ENCODE measurements around the gene RSPH4A. TPM values are rescaled to one million over a fixed set of nuclear protein-coding genes. Genes with fewer than 3 reads are reported as not detected.

RSPH4A gene
- total and polyA plus RNA-seq, 2 of the 4 experiments (the other 2 are of a cell fraction), result under 0.01 to 0.19 TPM

DNA sequence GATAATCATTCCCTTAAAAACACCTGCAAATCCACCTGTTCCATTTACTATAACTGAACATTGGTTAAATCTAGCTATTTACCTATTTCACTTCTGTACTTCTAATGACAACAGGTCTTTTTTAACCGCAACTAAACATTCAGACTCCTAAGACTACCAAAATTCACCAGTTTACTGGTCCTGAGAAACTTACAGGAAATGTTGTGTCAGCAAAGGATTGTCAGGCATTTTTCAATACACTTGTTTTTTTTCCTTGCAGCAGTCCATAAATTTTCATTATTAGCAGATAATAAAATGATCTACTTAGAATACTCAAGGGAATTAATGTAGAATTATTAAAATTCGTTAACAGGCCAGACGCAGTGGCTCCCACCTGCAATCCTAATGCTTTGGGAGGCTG lies 47.0 kb downstream of the RSPH4A start:
- Histone ChIP-seq H3K14ac (replicated peaks; ENCODE audit: low read depth, low read length) (no peak overlapping the region), H3K4me1 (ENCODE audit: control insufficient read depth, insufficient read depth, low read length) (no peaks in the 10 kb centered on the region; the same call in 1 of the 2 replicates), H3K23ac (ENCODE audit: low read depth, low read length) (no peak overlapping the region), H4K8ac (ENCODE audit: low read depth in 2 of 2, low read length in 2 of 2) (no peak overlapping the region), H3K9me3 (ENCODE audit: control insufficient read depth, insufficient read depth, low read length) (no peaks in the 10 kb centered on the region), H3K27ac (ENCODE audit: insufficient read depth, low read length) (no peak overlapping the region), H2BK5ac (ENCODE audit: low read depth, low read length, poor library complexity, severe bottlenecking) (no peak overlapping the region), H3K4me2 (ENCODE audit: low read depth, low read length) (no peak overlapping the region), H2AK5ac (ENCODE audit: low read depth, low read length) (no peak overlapping the region), H2BK120ac (ENCODE audit: low read depth, low read length) (no peak overlapping the region), H3K4me3 (ENCODE audit: insufficient read depth, low read depth, low read length) (no peak overlapping the region), H3K9ac (ENCODE audit: low read depth, low read length) (no peak overlapping the region), H3K27me3 (ENCODE audit: control insufficient read depth, insufficient read depth, low read length) (no peaks in the 10 kb centered on the region), H2AFZ (replicated peaks; ENCODE audit: low read length, poor library complexity) (no peak overlapping the region), H3K79me1 (ENCODE audit: low read depth in 1 of 2, low read length in 2 of 2) (peaks cover 19 to 40% of the 10 kb centered on the region in 2 experiments), H3K18ac (ENCODE audit: low read depth, low read length) (no peak overlapping the region), H4K5ac (ENCODE audit: low read depth, low read length) (no peak overlapping the region), H4K91ac (ENCODE audit: insufficient read depth, low read depth, low read length) (no peak overlapping the region), H2AK9ac (replicated peaks; ENCODE audit: low read depth, low read length, poor library complexity) (no peak overlapping the region), H4K20me1 (ENCODE audit: insufficient read depth, low read length) (peaks cover 15% of the 10 kb centered on the region; the same call in 1 of the 2 replicates), H3K4ac (ENCODE audit: low read depth, low read length) (no peak overlapping the region), H3K56ac (ENCODE audit: extremely low read depth, insufficient read depth, low read length) (no peak overlapping the region), H3K36me3 (ENCODE audit: control insufficient read depth, insufficient read depth, low read length) (no peaks in the 10 kb centered on the region), H2BK20ac (ENCODE audit: low read depth, low read length) (no peak overlapping the region), H3K9me1 (ENCODE audit: insufficient read depth, low read length) (peaks cover 4% of the 10 kb centered on the region; the same call in 1 of the 2 replicates), H2BK15ac (ENCODE audit: low read depth, low read length) (no peak overlapping the region)
- in situ Hi-C loops (cut with MboI; ENCODE audit: low sequenced_read_pairs) (no loop called here), dilution Hi-C loops (cut with HindIII; ENCODE audit: low sequenced_read_pairs, unreplicated experiment) (no loop called here), intact Hi-C loops (cut with micrococcal nuclease) (no loop called here)
- DNase-seq, result no peak
- no CpG with 5 or more reads among the region's 3 CpGs for WGBS, 2 experiments (ENCODE audit: extremely low coverage in 2 of 2, insufficient read length in 1 of 2)
- ChIA-PET POLR2A (ENCODE audit: unreplicated experiment) (no interaction called here), CTCF (no interaction called here)
- no TSS peak for BruUV-seq (replicated peaks)
- ATAC-seq (ENCODE audit: low read depth), result no peak
- TF ChIP-seq, protein P1, sequence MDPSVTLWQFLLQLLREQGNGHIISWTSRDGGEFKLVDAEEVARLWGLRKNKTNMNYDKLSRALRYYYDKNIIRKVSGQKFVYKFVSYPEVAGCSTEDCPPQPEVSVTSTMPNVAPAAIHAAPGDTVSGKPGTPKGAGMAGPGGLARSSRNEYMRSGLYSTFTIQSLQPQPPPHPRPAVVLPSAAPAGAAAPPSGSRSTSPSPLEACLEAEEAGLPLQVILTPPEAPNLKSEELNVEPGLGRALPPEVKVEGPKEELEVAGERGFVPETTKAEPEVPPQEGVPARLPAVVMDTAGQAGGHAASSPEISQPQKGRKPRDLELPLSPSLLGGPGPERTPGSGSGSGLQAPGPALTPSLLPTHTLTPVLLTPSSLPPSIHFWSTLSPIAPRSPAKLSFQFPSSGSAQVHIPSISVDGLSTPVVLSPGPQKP (IDR thresholded peaks at IDR 0.05; ENCODE audit: borderline replicate concordance, low read depth, low read length), result no peak
- TF ChIP-seq MAZ (IDR thresholded peaks at IDR 0.05; ENCODE audit: borderline replicate concordance, low read depth, low read length), result no peak
- no peak for TF ChIP-seq MXI1 (IDR thresholded peaks at IDR 0.05; ENCODE audit: borderline replicate concordance, low read depth, low read length)
- TF ChIP-seq RAD21 (IDR thresholded peaks at IDR 0.05; ENCODE audit: low read length), result no peak
- TF ChIP-seq POLR2A (IDR thresholded peaks at IDR 0.05; ENCODE audit: low read depth, low read length), result no peak
- no peak for TF ChIP-seq CTCF (conservative IDR thresholded peaks at IDR 0.05; ENCODE audit: low read depth, low read length)
- no peak for TF ChIP-seq RCOR1 (IDR thresholded peaks at IDR 0.05; ENCODE audit: insufficient replicate concordance, low read length)
- no peak for TF ChIP-seq BHLHE40 (IDR thresholded peaks at IDR 0.05; ENCODE audit: low read depth, low read length)
- TF ChIP-seq CEBPB (IDR thresholded peaks at IDR 0.05; ENCODE audit: low read depth, low read length), result no peak
- no peak for TF ChIP-seq MAFK (IDR thresholded peaks at IDR 0.05; ENCODE audit: low read depth, low read length)
- no peak for TF ChIP-seq SMC3 (IDR thresholded peaks at IDR 0.05; ENCODE audit: low read depth, low read length)
- TF ChIP-seq CHD1 (IDR thresholded peaks at IDR 0.05; ENCODE audit: low read depth, low read length), result no peak
- no peak for TF ChIP-seq NFE2L2 (IDR thresholded peaks at IDR 0.05; ENCODE audit: low read depth, low read length)

All from IMR-90 (cell line).